Measurements from ENCODE around the gene STRA6.

The STRA6 gene

DNA sequence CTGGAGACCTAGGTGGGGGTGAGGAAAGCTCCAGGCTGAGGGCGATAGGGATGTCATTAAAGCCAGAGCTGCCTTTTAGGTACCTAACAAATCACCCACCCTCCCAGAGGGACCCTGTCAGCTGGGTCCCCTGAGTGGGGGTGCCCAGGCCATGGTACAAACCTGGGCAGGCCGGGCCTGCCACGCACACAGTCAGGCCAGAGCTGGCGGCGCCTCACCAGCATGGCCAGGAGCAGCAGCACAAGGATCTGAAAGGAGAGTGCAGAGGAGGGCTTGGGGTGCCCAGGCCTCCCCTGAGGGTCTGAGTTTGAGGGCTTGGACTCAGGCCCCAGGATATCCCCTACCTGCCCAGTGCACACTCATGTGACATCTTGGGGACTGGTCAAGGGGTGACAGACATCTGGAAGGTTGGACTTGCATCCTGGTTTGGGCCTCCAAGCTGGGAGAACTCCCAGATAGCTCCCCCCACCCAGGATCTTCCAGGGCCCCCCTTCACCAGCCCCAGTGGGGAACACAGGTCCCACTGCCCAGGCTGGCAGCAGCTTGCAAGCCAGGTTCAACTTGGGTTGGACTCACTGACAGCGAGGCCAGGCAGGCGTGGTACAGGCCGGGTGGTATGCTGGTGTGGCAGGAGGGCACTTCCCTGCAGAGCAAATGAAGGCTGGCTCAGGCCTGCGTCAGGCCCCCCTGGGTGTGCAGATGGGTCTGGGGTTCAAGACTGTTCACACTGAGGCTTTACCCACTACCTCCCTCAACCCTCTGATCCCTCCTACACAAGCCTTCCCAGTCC is 5.2 kb downstream of the STRA6 start:
- peaks cover 0 to 9% (median 4%) of the 10 kb centered on the region in 5 donors for H3K27me3 ChIP-seq (ENCODE audit: control insufficient read depth in 5 of 5, insufficient read depth in 4 of 5, low read length in 5 of 5)
- no peak overlapping the region for H3K9ac ChIP-seq (ENCODE audit: low read length in 5 of 5)
- H3K9me3 ChIP-seq (ENCODE audit: control insufficient read depth in 5 of 5, low read length in 5 of 5), result no peaks in the 10 kb centered on the region
- H3K4me3 ChIP-seq (ENCODE audit: low read depth in 1 of 5, low read length in 5 of 5), result no peak overlapping the region
- no peaks in the 10 kb centered on the region for H3K36me3 ChIP-seq (ENCODE audit: control insufficient read depth in 5 of 5, insufficient read depth in 5 of 5, low read length in 5 of 5)
- H3K4me1 ChIP-seq (ENCODE audit: control insufficient read depth in 5 of 5, insufficient read depth in 5 of 5, low read length in 5 of 5), result peaks cover 0 to 34% (median 19%) of the 10 kb centered on the region in 5 donors
- no peak overlapping the region for H3K27ac ChIP-seq (ENCODE audit: low read depth, low read length)

DNA sequence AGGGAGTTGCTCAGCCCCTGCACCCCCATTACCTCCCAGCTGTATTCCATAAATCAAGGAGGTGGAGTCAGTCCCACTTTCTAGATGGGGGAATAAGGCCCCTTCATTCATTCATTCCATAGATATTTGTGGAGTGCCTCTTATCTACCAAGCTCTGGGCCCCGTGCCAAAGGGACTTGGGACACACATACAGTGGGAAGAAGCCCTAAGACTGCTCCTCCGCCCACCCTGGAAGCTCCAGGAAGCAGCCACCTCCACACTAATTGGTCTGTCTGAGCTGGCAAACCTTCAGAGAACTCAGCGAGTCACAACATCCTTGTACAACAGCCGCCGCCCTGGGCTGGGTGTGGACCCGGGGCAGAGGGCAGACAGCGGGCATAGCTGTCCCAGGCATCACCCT is 6.4 kb downstream of the STRA6 start:
- Histone ChIP-seq H3K4me1 (ENCODE audit: control insufficient read depth in 5 of 5, insufficient read depth in 5 of 5, low read length in 5 of 5) (peaks cover 3 to 40% (median 25%) of the 10 kb centered on the region in 5 donors), H3K27ac (ENCODE audit: low read depth, low read length) (no peak overlapping the region), H3K27me3 (ENCODE audit: control insufficient read depth in 5 of 5, insufficient read depth in 4 of 5, low read length in 5 of 5) (peaks cover 0 to 4% (median under 1%) of the 10 kb centered on the region in 5 donors), H3K9ac (ENCODE audit: low read length in 5 of 5) (no peak overlapping the region), H3K9me3 (ENCODE audit: control insufficient read depth in 5 of 5, low read length in 5 of 5) (no peaks in the 10 kb centered on the region), H3K4me3 (ENCODE audit: low read depth in 1 of 5, low read length in 5 of 5) (no peak overlapping the region), H3K36me3 (ENCODE audit: control insufficient read depth in 5 of 5, insufficient read depth in 5 of 5, low read length in 5 of 5) (no peaks in the 10 kb centered on the region)

- H3K27ac ChIP-seq (ENCODE audit: low read depth, low read length), result no peak overlapping the region
- no peaks in the 10 kb centered on the region for H3K9me3 ChIP-seq (ENCODE audit: control insufficient read depth in 5 of 5, low read length in 5 of 5)
- no peak overlapping the region for H3K4me3 ChIP-seq (ENCODE audit: low read depth in 1 of 5, low read length in 5 of 5)
- H3K4me1 ChIP-seq (ENCODE audit: control insufficient read depth in 5 of 5, insufficient read depth in 5 of 5, low read length in 5 of 5), result peaks cover 3 to 30% (median 13%) of the 10 kb centered on the region in 5 donors
- H3K9ac ChIP-seq (ENCODE audit: low read length in 5 of 5), result no peak overlapping the region
- no peaks in the 10 kb centered on the region for H3K36me3 ChIP-seq (ENCODE audit: control insufficient read depth in 5 of 5, insufficient read depth in 5 of 5, low read length in 5 of 5)
- H3K27me3 ChIP-seq (ENCODE audit: control insufficient read depth in 5 of 5, insufficient read depth in 4 of 5, low read length in 5 of 5), result peaks cover 0 to 4% (median 0%) of the 10 kb centered on the region in 5 donors
Measured at GRCh38 chr15:74194572-74195559, 7.7 kb downstream of the STRA6 start.

DNA sequence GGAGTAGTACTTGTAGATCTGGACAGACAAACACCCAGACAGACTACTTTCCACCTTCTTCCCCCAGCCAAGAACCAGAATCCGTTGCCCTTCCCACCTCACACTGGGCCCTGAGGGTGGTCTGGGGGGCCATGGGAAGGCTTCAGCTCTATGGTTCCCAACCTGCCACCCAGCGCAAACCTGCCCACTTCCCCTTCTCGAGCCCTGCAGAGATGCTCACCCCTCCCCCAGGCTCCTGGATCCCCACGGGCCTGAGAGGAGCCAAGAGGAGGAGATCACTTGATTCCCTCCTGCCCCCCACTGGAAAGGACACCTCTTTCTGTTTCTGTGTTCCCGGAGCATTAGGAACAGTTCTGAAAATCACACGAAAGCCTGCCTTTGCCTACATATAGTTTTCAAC is 8.7 kb downstream of the STRA6 start:
- Histone ChIP-seq H3K9ac (ENCODE audit: low read length in 5 of 5) (no peak overlapping the region), H3K36me3 (ENCODE audit: control insufficient read depth in 5 of 5, insufficient read depth in 5 of 5, low read length in 5 of 5) (no peaks in the 10 kb centered on the region), H3K27ac (ENCODE audit: low read depth, low read length) (no peak overlapping the region), H3K9me3 (ENCODE audit: control insufficient read depth in 5 of 5, low read length in 5 of 5) (no peaks in the 10 kb centered on the region), H3K4me3 (ENCODE audit: low read depth in 1 of 5, low read length in 5 of 5) (no peak overlapping the region), H3K4me1 (ENCODE audit: control insufficient read depth in 5 of 5, insufficient read depth in 5 of 5, low read length in 5 of 5) (peaks cover 3 to 30% (median 13%) of the 10 kb centered on the region in 5 donors), H3K27me3 (ENCODE audit: control insufficient read depth in 5 of 5, insufficient read depth in 4 of 5, low read length in 5 of 5) (peaks cover 0 to 4% (median 0%) of the 10 kb centered on the region in 5 donors)

DNA sequence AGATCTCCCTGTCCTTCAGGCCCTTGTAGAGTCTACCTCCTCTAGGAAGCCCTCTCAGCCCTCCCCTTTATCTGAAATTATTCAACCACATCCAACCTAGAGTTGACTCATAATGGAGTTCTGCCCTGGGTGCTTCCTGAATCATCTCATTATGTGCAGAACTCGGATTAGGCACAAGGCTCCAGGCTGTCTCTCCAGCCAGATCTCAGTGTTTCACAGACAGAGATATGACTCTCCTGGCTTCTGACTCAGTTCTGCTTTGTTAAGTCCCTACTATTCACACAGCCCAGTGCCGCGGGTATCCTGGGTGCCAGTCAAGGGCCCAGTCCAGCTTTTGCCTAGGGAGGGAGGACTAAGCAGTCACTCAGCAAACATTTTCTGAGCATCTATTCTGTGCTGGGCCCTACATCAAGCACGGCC is 9.3 kb downstream of the STRA6 start:
- no peaks in the 10 kb centered on the region for H3K36me3 ChIP-seq (ENCODE audit: control insufficient read depth in 5 of 5, insufficient read depth in 5 of 5, low read length in 5 of 5)
- H3K27ac ChIP-seq (ENCODE audit: low read depth, low read length), result no peak overlapping the region
- peaks cover 0 to 4% (median 0%) of the 10 kb centered on the region in 5 donors for H3K27me3 ChIP-seq (ENCODE audit: control insufficient read depth in 5 of 5, insufficient read depth in 4 of 5, low read length in 5 of 5)
- no peak overlapping the region for H3K9ac ChIP-seq (ENCODE audit: low read length in 5 of 5)
- peaks cover 3 to 30% (median 13%) of the 10 kb centered on the region in 5 donors for H3K4me1 ChIP-seq (ENCODE audit: control insufficient read depth in 5 of 5, insufficient read depth in 5 of 5, low read length in 5 of 5)
- no peak overlapping the region for H3K4me3 ChIP-seq (ENCODE audit: low read depth in 1 of 5, low read length in 5 of 5)
- no peaks in the 10 kb centered on the region for H3K9me3 ChIP-seq (ENCODE audit: control insufficient read depth in 5 of 5, low read length in 5 of 5)

GRCh38 chr15:74192751-74193150 is 9.8 kb downstream of the STRA6 start:
- Histone ChIP-seq H3K36me3 (ENCODE audit: control insufficient read depth in 5 of 5, insufficient read depth in 5 of 5, low read length in 5 of 5) (no peaks in the 10 kb centered on the region), H3K4me1 (ENCODE audit: control insufficient read depth in 5 of 5, insufficient read depth in 5 of 5, low read length in 5 of 5) (peaks cover 3 to 28% (median 12%) of the 10 kb centered on the region in 5 donors), H3K27me3 (ENCODE audit: control insufficient read depth in 5 of 5, insufficient read depth in 4 of 5, low read length in 5 of 5) (peaks cover 0 to 4% (median 0%) of the 10 kb centered on the region in 5 donors), H3K9me3 (ENCODE audit: control insufficient read depth in 5 of 5, low read length in 5 of 5) (no peaks in the 10 kb centered on the region), H3K9ac (ENCODE audit: low read length in 5 of 5) (no peak overlapping the region), H3K27ac (ENCODE audit: low read depth, low read length) (no peak overlapping the region), H3K4me3 (ENCODE audit: low read depth in 1 of 5, low read length in 5 of 5) (no peak overlapping the region)

DNA sequence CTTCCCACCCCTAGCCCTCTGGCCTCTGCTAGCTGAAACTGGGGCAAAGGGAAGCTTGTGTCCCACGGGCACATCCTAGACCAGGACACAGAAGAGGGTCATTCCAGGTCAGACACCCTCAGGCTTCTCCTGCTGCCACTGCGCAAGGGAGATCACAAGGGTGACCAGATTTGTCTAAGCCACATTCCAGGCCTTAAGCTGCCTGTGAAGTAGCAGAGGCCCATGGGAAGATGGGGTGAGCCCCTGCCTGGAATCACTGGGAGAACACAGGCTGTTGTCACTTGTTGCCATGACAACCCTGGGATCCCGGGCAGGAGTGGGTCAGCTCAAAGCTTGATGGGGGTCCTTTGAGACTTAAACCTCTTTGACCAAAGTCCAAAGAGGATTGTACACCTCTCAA is 10.8 kb downstream of the STRA6 start:
- no peaks in the 10 kb centered on the region for H3K36me3 ChIP-seq (ENCODE audit: control insufficient read depth in 5 of 5, insufficient read depth in 5 of 5, low read length in 5 of 5)
- H3K4me3 ChIP-seq (ENCODE audit: low read depth in 1 of 5, low read length in 5 of 5), result no peak overlapping the region
- no peaks in the 10 kb centered on the region for H3K9me3 ChIP-seq (ENCODE audit: control insufficient read depth in 5 of 5, low read length in 5 of 5)
- peak overlapping the region in 1 of 5 donors; percentile 18 for H3K9ac ChIP-seq (ENCODE audit: low read length in 5 of 5)
- no peak overlapping the region for H3K27ac ChIP-seq (ENCODE audit: low read depth, low read length)
- peaks cover 3 to 24% (median 12%) of the 10 kb centered on the region in 5 donors for H3K4me1 ChIP-seq (ENCODE audit: control insufficient read depth in 5 of 5, insufficient read depth in 5 of 5, low read length in 5 of 5)
- H3K27me3 ChIP-seq (ENCODE audit: control insufficient read depth in 5 of 5, insufficient read depth in 4 of 5, low read length in 5 of 5), result peaks cover 0 to 4% (median 0%) of the 10 kb centered on the region in 5 donors

- peaks cover 3 to 14% (median 8%) of the 10 kb centered on the region in 5 donors for H3K4me1 ChIP-seq (ENCODE audit: control insufficient read depth in 5 of 5, insufficient read depth in 5 of 5, low read length in 5 of 5)
- H3K27me3 ChIP-seq (ENCODE audit: control insufficient read depth in 5 of 5, insufficient read depth in 4 of 5, low read length in 5 of 5), result no peaks in the 10 kb centered on the region
- H3K9me3 ChIP-seq (ENCODE audit: control insufficient read depth in 5 of 5, low read length in 5 of 5), result no peaks in the 10 kb centered on the region
- no peak overlapping the region for H3K4me3 ChIP-seq (ENCODE audit: low read depth in 1 of 5, low read length in 5 of 5)
- H3K27ac ChIP-seq (ENCODE audit: low read depth, low read length), result no peak overlapping the region
- no peaks in the 10 kb centered on the region for H3K36me3 ChIP-seq (ENCODE audit: control insufficient read depth in 5 of 5, insufficient read depth in 5 of 5, low read length in 5 of 5)
- H3K9ac ChIP-seq (ENCODE audit: low read length in 5 of 5), result no peak overlapping the region
Measured at GRCh38 chr15:74188216-74188615, 14.4 kb downstream of the STRA6 start.

DNA sequence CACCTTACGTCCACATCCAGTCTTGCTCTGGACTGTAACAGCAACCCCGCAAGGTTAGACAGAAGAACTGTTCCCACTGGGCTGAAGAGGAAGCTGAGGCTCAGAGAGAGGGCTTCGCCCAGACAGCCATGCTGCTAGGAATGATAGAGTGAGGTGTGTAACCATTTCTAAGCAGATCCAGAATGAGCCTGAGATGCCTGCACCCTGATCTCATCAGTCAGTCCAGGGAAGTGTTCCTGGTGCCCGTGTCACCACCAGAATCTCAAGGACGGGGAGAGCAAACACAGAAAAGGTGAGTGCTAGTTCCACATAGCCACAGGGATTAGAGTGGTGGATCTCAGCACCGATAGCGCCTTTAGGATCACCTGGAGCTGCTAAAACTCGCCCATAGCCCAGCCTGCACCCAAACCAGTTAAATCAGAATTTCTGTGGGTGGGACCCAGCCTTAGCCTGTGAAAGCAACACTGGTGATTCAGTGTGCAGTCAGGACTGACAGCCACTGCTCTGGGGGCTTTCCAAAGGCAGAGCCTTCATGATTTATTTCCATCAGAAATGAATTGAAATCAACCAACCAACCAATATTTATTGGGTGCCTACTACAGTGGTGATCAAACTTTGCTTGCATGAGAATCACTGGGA is 16.8 kb downstream of the STRA6 start:
- Histone ChIP-seq H3K9me3 (ENCODE audit: control insufficient read depth in 5 of 5, low read length in 5 of 5) (no peaks in the 10 kb centered on the region), H3K27me3 (ENCODE audit: control insufficient read depth in 5 of 5, insufficient read depth in 4 of 5, low read length in 5 of 5) (no peaks in the 10 kb centered on the region), H3K4me3 (ENCODE audit: low read depth in 1 of 5, low read length in 5 of 5) (no peak overlapping the region), H3K4me1 (ENCODE audit: control insufficient read depth in 5 of 5, insufficient read depth in 5 of 5, low read length in 5 of 5) (peaks cover 0 to 5% (median 4%) of the 10 kb centered on the region in 5 donors), H3K36me3 (ENCODE audit: control insufficient read depth in 5 of 5, insufficient read depth in 5 of 5, low read length in 5 of 5) (no peaks in the 10 kb centered on the region), H3K9ac (ENCODE audit: low read length in 5 of 5) (no peak overlapping the region), H3K27ac (ENCODE audit: low read depth, low read length) (no peak overlapping the region)

All from subcutaneous abdominal adipose tissue (tissue), 5 donors.